Astrocyte (in vitro differentiated cells and primary cell): Measurements from ENCODE around the gene CCDC110.
"Not testable (repeated sequence)": the region's sequence is repeated elsewhere in the genome, so short reads cannot be mapped to it uniquely, and the experiment has no call there.

Source experiments
- EZH2 ChIP-seq: IDR thresholded peaks from 2 replicates; pipeline ENCODE4 v1.6.1; 2012; ENCODE audit warnings: mild to moderate bottlenecking, low read length, inconsistent platforms; ENCODE audit not compliant: insufficient read depth
- TF ChIP-seq, protein P1 (sequence below): IDR thresholded peaks from 2 replicates; pipeline ENCODE4 v1.5.1; 2011; ENCODE audit warnings: low read depth, mild to moderate bottlenecking, inconsistent platforms, low read length, moderate library complexity; ENCODE audit not compliant: insufficient read depth

DNA sequence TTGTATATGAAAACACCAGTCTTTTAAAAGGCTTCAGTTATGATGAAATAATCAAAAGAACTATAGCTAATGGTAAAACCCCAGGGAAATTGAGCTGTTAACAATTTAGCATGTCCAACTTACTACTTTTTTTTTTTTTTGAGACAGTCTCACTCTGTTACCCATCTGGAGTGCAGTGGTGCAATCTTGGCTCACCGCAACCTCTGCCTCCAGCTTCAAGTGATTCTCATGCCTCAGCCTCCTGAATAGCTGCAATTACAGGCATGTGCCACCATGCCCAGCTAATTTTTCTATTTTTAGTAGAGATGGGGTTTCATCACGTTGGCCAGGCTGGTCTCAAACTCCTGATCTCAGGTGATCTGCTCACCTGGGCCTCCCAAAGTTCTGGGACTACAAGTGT, 39.7 kb upstream of the CCDC110 start:
- TF ChIP-seq, protein P1, sequence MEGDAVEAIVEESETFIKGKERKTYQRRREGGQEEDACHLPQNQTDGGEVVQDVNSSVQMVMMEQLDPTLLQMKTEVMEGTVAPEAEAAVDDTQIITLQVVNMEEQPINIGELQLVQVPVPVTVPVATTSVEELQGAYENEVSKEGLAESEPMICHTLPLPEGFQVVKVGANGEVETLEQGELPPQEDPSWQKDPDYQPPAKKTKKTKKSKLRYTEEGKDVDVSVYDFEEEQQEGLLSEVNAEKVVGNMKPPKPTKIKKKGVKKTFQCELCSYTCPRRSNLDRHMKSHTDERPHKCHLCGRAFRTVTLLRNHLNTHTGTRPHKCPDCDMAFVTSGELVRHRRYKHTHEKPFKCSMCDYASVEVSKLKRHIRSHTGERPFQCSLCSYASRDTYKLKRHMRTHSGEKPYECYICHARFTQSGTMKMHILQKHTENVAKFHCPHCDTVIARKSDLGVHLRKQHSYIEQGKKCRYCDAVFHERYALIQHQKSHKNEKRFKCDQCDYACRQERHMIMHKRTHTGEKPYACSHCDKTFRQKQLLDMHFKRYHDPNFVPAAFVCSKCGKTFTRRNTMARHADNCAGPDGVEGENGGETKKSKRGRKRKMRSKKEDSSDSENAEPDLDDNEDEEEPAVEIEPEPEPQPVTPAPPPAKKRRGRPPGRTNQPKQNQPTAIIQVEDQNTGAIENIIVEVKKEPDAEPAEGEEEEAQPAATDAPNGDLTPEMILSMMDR: not testable (repeated sequence)
- not testable (repeated sequence) for TF ChIP-seq EZH2
